HEK293 (cell line): ENCODE data around the gene DLX5.

Experiments
- ZNF121 ChIP-seq: fragments of 450-650 bp; formaldehyde crosslinking; IDR thresholded peaks from 2 replicates; pipeline ENCODE4 v1.5.1; 2016; ENCODE audit warnings: missing biosample characterization, missing genetic modification characterization
- ZNF155 ChIP-seq: fragments of 450-650 bp; formaldehyde crosslinking; IDR thresholded peaks from 2 replicates; pipeline ENCODE4 v1.5.1; 2016; ENCODE audit warnings: missing biosample characterization, missing genetic modification characterization
- ZNF292 ChIP-seq: fragments of 450-650 bp; formaldehyde crosslinking; IDR thresholded peaks from 2 replicates; pipeline ENCODE4 v1.5.1; 2016; ENCODE audit warnings: low read depth, missing biosample characterization, missing genetic modification characterization, borderline replicate concordance
- ZNF677 ChIP-seq: fragments of 450-650 bp; IDR thresholded peaks from 2 replicates; pipeline ENCODE4 v1.5.0; 2018; ENCODE audit warnings: missing biosample characterization, mild to moderate bottlenecking, missing genetic modification characterization, moderate library complexity
- ZNF785 ChIP-seq: fragments of 450-650 bp; formaldehyde crosslinking; IDR thresholded peaks from 2 replicates; pipeline ENCODE4 v1.5.1; 2016; ENCODE audit warnings: missing biosample characterization, missing genetic modification characterization
- TF ChIP-seq, protein P1 (sequence below): fragments of 450-650 bp; formaldehyde crosslinking; IDR thresholded peaks from 2 replicates; pipeline ENCODE4 v1.5.1; 2016; ENCODE audit warnings: missing biosample characterization, missing genetic modification characterization
- TF ChIP-seq, protein P2 (sequence below): fragments of 450-650 bp; formaldehyde crosslinking; IDR thresholded peaks from 2 replicates; pipeline ENCODE4 v1.5.1; 2016; ENCODE audit warnings: missing biosample characterization, missing genetic modification characterization

DNA sequence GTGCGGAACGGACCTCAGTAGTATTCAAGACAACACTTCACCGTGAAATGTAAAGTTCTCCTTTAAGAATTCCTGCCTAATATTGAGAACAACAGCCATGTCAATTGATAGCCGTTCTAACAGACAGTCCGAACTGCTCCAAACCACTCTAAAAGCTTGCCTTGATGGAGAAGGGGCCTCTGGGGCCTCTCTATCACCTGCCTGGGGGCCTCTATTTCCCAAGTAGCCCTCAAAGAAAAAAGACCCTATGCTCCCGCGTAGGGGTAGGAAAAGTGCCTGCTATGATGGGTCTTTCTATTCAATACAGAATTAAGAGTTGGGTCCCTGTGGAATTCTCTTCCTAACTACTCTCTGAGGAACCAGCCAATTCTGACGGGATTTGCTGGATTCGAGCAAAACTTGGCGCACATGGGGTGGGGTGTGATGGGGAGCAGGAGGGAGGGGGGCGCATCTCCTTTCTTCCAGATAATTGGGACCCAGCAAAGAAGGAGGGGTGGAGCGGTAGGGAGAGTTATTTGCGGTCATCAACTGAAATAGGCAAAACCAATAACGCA lies 27.6 kb downstream of the DLX5 start:
- TF ChIP-seq, protein P1, sequence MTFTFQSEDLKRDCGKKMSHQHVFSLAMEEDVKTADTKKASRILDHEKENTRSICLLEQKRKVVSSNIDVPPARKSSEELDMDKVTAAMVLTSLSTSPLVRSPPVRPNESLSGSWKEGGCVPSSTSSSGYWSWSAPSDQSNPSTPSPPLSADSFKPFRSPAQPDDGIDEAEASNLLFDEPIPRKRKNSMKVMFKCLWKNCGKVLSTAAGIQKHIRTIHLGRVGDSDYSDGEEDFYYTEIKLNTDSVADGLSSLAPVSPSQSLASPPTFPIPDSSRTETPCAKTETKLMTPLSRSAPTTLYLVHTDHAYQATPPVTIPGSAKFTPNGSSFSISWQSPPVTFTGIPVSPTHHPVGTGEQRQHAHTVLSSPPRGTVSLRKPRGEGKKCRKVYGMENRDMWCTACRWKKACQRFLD (tag by site-specific recombination) = no peak
- TF ChIP-seq ZNF292 = no peak
- TF ChIP-seq ZNF785 = no peak
- TF ChIP-seq, protein P2, sequence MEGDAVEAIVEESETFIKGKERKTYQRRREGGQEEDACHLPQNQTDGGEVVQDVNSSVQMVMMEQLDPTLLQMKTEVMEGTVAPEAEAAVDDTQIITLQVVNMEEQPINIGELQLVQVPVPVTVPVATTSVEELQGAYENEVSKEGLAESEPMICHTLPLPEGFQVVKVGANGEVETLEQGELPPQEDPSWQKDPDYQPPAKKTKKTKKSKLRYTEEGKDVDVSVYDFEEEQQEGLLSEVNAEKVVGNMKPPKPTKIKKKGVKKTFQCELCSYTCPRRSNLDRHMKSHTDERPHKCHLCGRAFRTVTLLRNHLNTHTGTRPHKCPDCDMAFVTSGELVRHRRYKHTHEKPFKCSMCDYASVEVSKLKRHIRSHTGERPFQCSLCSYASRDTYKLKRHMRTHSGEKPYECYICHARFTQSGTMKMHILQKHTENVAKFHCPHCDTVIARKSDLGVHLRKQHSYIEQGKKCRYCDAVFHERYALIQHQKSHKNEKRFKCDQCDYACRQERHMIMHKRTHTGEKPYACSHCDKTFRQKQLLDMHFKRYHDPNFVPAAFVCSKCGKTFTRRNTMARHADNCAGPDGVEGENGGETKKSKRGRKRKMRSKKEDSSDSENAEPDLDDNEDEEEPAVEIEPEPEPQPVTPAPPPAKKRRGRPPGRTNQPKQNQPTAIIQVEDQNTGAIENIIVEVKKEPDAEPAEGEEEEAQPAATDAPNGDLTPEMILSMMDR (tag by site-specific recombination) = no peak
- TF ChIP-seq ZNF155 (tag by site-specific recombination) = no peak
- no peak for TF ChIP-seq ZNF677
- no peak for TF ChIP-seq ZNF121
